ENCODE results near the gene WFIKKN1.

Gene WFIKKN1

GRCh38 chr16:630815-631405 lies at the start of gene WFIKKN1:
WFIKKN1 (plus strand) TSS chr16:630985; CDS start chr16:631254, 269 bp downstream.
- no peaks in the 10 kb centered on the region for H3K9me2 ChIP-seq (replicated peaks; ENCODE audit: control insufficient read depth, low read length)
- no peaks in the 10 kb centered on the region for H4K20me1 ChIP-seq (ENCODE audit: control insufficient read depth, insufficient read depth, low read depth, low read length)
- no peaks in the 10 kb centered on the region for H3F3A ChIP-seq (ENCODE audit: control insufficient read depth, insufficient read depth)
- H3K4me2 ChIP-seq (ENCODE audit: low read length): no peak within 1 kb of the TSS
- no peaks in the 10 kb centered on the region for H3K9me3 ChIP-seq (ENCODE audit: control insufficient read depth, insufficient read depth, low read length)
- H3K4me3 ChIP-seq (ENCODE audit: low read length): no peak within 1 kb of the TSS
- peaks cover 9% of the 10 kb centered on the region for H3K4me1 ChIP-seq (ENCODE audit: control insufficient read depth, low read length)
- TF ChIP-seq EZH2phosphoT487 (IDR thresholded peaks at IDR 0.05; ENCODE audit: borderline replicate concordance, low read length) (no peak), CTCF (IDR thresholded peaks at IDR 0.05; ENCODE audit: low read depth, low read length, poor library complexity, severe bottlenecking) (no peak)
- H3K36me3 ChIP-seq (ENCODE audit: control insufficient read depth, low read length): peaks cover 29% of the 10 kb centered on the region
- H3K27me3 ChIP-seq (ENCODE audit: control insufficient read depth, low read length): no peaks in the 10 kb centered on the region
- peaks cover 16% of the 10 kb centered on the region for H3K79me2 ChIP-seq (ENCODE audit: control insufficient read depth, low read length)
- no peak within 1 kb of the TSS for H3K27ac ChIP-seq (ENCODE audit: low read depth, low read length)

GRCh38 chr16:582218-582613 lies 48.6 kb upstream of the WFIKKN1 start:
- Histone ChIP-seq H3K36me3 (ENCODE audit: control insufficient read depth, low read length) (no peaks in the 10 kb centered on the region; the same call in 1 of the 2 replicates), H4K20me1 (ENCODE audit: control insufficient read depth, insufficient read depth, low read depth, low read length) (no peaks in the 10 kb centered on the region), H3F3A (ENCODE audit: control insufficient read depth, insufficient read depth) (no peaks in the 10 kb centered on the region; the same call in 1 of the 2 replicates), H3K4me3 (ENCODE audit: low read length) (no peak overlapping the region), H3K9me3 (ENCODE audit: control insufficient read depth, insufficient read depth, low read length) (no peaks in the 10 kb centered on the region), H3K27me3 (ENCODE audit: control insufficient read depth, low read length) (no peaks in the 10 kb centered on the region), H3K27ac (ENCODE audit: low read depth, low read length) (no peak overlapping the region), H3K79me2 (ENCODE audit: control insufficient read depth, low read length) (peaks cover 3% of the 10 kb centered on the region), H3K9me2 (replicated peaks; ENCODE audit: control insufficient read depth, low read length) (no peaks in the 10 kb centered on the region), H3K4me2 (ENCODE audit: low read length) (no peak overlapping the region), H3K4me1 (ENCODE audit: control insufficient read depth, low read length) (peaks cover 4% of the 10 kb centered on the region; the same call in 1 of the 2 replicates)
- TF ChIP-seq CTCF (IDR thresholded peaks at IDR 0.05; ENCODE audit: low read depth, low read length, poor library complexity, severe bottlenecking) (no peak), EZH2phosphoT487 (IDR thresholded peaks at IDR 0.05; ENCODE audit: borderline replicate concordance, low read length) (no peak)

GRCh38 chr16:582614-583331 lies 48.0 kb upstream of the WFIKKN1 start:
- H3K36me3 ChIP-seq (ENCODE audit: control insufficient read depth, low read length): peaks cover 2% of the 10 kb centered on the region
- no peaks in the 10 kb centered on the region for H3K9me2 ChIP-seq (replicated peaks; ENCODE audit: control insufficient read depth, low read length)
- peaks cover 10% of the 10 kb centered on the region for H3K4me1 ChIP-seq (ENCODE audit: control insufficient read depth, low read length)
- no peak overlapping the region for H3K4me2 ChIP-seq (ENCODE audit: low read length)
- H3K79me2 ChIP-seq (ENCODE audit: control insufficient read depth, low read length): peaks cover 8% of the 10 kb centered on the region
- no peaks in the 10 kb centered on the region for H3K27me3 ChIP-seq (ENCODE audit: control insufficient read depth, low read length)
- H3K9me3 ChIP-seq (ENCODE audit: control insufficient read depth, insufficient read depth, low read length): no peaks in the 10 kb centered on the region
- H4K20me1 ChIP-seq (ENCODE audit: control insufficient read depth, insufficient read depth, low read depth, low read length): no peaks in the 10 kb centered on the region
- H3F3A ChIP-seq (ENCODE audit: control insufficient read depth, insufficient read depth): no peaks in the 10 kb centered on the region; the same call in 1 of the 2 replicates
- no peak overlapping the region for H3K4me3 ChIP-seq (ENCODE audit: low read length)
- H3K27ac ChIP-seq (ENCODE audit: low read depth, low read length): no peak overlapping the region
- TF ChIP-seq CTCF (IDR thresholded peaks at IDR 0.05; ENCODE audit: low read depth, low read length, poor library complexity, severe bottlenecking): no peak
- TF ChIP-seq EZH2phosphoT487 (IDR thresholded peaks at IDR 0.05; ENCODE audit: borderline replicate concordance, low read length): no peak
